AG09309 (cell line): ENCODE results near the gene YIPF4.

Experiments
- DNase-seq: peaks from one replicate; pipeline ENCODE4 v3.0.0-alpha.2; 2010; ENCODE audit warnings: low read depth
- H3K4me3 ChIP-seq: 2 replicates; pipeline ENCODE4 v1.5.1; 2011; ENCODE audit warnings: mild to moderate bottlenecking, low read depth, low read length, moderate library complexity; ENCODE audit not compliant: control insufficient read depth
- CTCF ChIP-seq: IDR thresholded peaks from 2 replicates; pipeline ENCODE4 v1.5.1; 2011; ENCODE audit warnings: mild to moderate bottlenecking, low read depth, low read length, inconsistent platforms; ENCODE audit not compliant: insufficient read depth, control insufficient read depth; ENCODE audit errors: missing control alignments

The YIPF4 gene

GRCh38 chr2:32277674-32278477, at the start of gene YIPF4:
Gene YIPF4 (plus strand): TSS chr2:32277904. CDS start chr2:32278156, 252 bp downstream.
- DNase-seq = peak; percentile 79
- H3K4me3 ChIP-seq = peak within 1 kb of the TSS; percentile 100
- no peak for TF ChIP-seq CTCF

- TF ChIP-seq CTCF = no peak
- H3K4me3 ChIP-seq = no peak overlapping the region
Measured at GRCh38 chr2:32228181-32228580, 49.5 kb upstream of the YIPF4 start.

GRCh38 chr2:32229635-32230034, 48.1 kb upstream of the YIPF4 start:
- no peak for TF ChIP-seq CTCF
- no peak for DNase-seq
- no peak overlapping the region for H3K4me3 ChIP-seq

More at GRCh38 chr2:32228181-32228580, 49.5 kb upstream of the YIPF4 start:
- DNase-seq = no peak

- no peak overlapping the region for H3K4me3 ChIP-seq
- TF ChIP-seq CTCF = no peak
- DNase-seq = no peak
Measured at GRCh38 chr2:32231959-32232358, 45.7 kb upstream of the YIPF4 start.

- H3K4me3 ChIP-seq = no peak overlapping the region
- DNase-seq = no peak
- TF ChIP-seq CTCF = no peak
Measured at GRCh38 chr2:32235315-32235714, 42.4 kb upstream of the YIPF4 start.

- TF ChIP-seq CTCF = no peak
- no peak for DNase-seq
- H3K4me3 ChIP-seq = no peak overlapping the region
Measured at GRCh38 chr2:32237488-32237887, 40.2 kb upstream of the YIPF4 start.
